GM18511 (cell line): ENCODE results near the gene AMH.

Source experiments
- ATAC-seq: cut with Tn5 transposase; IDR thresholded peaks from one replicate; pipeline ENCODE4 v1.9.1; 2021; ENCODE audit warnings: mild to moderate bottlenecking, moderate library complexity; ENCODE audit not compliant: unreplicated experiment

Gene AMH

GRCh38 chr19:2221250-2221831, 27.8 kb upstream of the AMH start:
- ATAC-seq, result no peak

- ATAC-seq, result no peak
Observed at GRCh38 chr19:2221918-2222317, 27.2 kb upstream of the AMH start.

GRCh38 chr19:2223391-2223790, 25.7 kb upstream of the AMH start:
- ATAC-seq, result no peak

GRCh38 chr19:2223959-2224358, 25.2 kb upstream of the AMH start:
- ATAC-seq, result no peak

GRCh38 chr19:2224754-2225349, 24.3 kb upstream of the AMH start:
- ATAC-seq, result no peak

GRCh38 chr19:2225415-2226050, 23.6 kb upstream of the AMH start:
- ATAC-seq, result no peak

GRCh38 chr19:2226051-2226839, 22.9 kb upstream of the AMH start:
- ATAC-seq, result no peak

- ATAC-seq, result no peak
Observed at GRCh38 chr19:2226840-2227360, 22.2 kb upstream of the AMH start.

GRCh38 chr19:2227415-2228156, 21.5 kb upstream of the AMH start:
- no peak for ATAC-seq

- ATAC-seq, result no peak
Observed at GRCh38 chr19:2228157-2229030, 20.7 kb upstream of the AMH start.

- ATAC-seq, result no peak
Observed at GRCh38 chr19:2229103-2230032, 19.8 kb upstream of the AMH start.

- ATAC-seq, result no peak
Observed at GRCh38 chr19:2230033-2230531, 19.0 kb upstream of the AMH start.

- no peak for ATAC-seq
Observed at GRCh38 chr19:2230807-2231533, 18.2 kb upstream of the AMH start.

- no peak for ATAC-seq
Observed at GRCh38 chr19:2231621-2232221, 17.4 kb upstream of the AMH start.

GRCh38 chr19:2232286-2233151, 16.6 kb upstream of the AMH start:
- no peak for ATAC-seq

GRCh38 chr19:2233601-2234280, 15.4 kb upstream of the AMH start:
- no peak for ATAC-seq
